Retina (tissue), 1 donor: ENCODE data around the gene GNG12.
"Not testable (repeated sequence)": the region's sequence is repeated elsewhere in the genome, so short reads cannot be mapped to it uniquely, and the experiment has no call there.

Experiments
- DNase-seq: peaks from one replicate; pipeline ENCODE4 v3.0.0-alpha.2; 2016

GNG12 gene

DNA sequence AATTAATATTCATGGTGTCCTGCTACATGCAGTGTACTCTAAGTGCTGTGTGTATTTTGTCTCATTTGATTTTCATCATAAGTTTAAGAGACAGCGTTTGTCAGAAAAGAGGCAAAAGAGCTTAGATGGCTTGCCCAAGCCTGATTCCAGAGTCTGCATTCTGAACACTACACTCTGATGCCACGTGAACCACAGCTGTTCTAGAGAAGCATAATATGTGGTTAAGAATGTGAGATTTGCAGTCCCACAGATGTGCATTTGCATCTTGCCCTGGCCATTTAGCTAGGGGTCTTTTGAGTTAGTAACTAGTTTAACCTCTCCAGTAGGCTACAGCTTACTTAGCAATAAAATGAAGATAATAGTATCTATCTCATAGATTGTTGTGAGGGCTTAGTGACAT lies 157.5 kb downstream of the GNG12 start:
- no peak for DNase-seq

DNA sequence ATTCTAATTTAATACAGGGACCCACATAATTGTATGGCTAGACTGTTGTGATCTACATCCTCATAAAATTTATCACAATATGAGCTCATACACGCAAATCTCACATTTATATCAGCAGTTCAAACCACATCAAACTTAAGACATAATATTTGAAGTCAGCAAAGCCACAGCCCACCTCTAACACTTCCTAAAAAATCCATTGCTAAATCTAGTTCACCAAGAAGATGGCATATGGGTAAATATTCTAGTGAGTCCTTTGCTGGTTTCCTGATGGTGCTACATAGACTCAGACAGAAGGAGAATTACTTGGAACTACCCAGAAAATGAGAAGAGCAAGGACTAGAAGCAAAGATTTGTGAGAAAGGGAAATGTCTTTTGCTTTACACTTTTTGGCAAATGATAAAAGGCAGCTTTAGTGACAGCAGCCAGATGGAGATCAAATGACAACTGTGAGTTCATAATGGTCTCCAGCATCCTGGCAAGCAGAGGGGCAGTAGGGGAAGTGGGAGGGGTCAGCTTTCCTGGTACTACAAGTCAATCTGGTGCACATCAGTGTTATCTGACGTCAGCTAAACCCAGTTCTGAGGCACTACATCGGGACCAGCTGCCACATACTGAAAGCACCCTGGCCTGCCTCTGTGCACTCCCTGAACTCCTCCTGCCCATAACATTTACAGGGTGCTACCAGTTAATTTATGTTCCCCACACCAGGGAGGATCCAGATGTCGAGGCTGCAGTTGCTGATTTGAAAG lies 158.8 kb downstream of the GNG12 start:
- peak; percentile 36 for DNase-seq

DNA sequence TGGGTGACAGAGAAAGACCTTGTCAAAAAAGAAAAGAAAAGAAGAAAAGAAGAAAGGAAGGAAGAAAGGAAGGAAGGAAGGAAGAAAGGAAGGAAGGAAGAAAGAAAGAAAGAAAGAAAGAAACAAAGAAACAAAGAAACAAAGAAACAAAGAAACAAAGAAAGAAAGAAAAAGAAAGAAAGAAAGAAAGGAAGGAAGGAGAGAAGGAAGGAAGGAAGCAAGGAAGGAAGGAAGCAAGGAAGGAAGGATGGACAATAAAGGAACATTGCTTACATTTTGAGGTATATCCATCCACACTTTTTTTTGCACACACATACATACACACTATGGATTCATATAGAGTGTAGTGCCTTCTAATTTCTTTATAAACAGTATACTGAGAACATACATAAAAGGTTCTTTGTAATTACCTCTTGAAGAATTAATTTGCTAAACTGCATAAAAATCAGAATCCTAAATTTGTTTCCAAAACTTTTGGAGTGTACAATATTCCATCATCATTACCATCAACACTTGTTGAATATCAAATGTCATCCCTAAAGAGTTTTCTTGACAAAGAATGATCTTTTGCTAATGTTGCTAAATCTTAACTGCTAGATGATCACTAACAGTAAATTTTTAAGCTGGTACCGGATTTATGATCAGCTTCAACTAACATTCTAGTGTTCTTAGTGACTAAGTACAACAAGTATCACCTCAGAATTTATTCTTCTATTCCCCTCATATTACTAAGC lies 159.6 kb downstream of the GNG12 start:
- no peak for DNase-seq

DNA sequence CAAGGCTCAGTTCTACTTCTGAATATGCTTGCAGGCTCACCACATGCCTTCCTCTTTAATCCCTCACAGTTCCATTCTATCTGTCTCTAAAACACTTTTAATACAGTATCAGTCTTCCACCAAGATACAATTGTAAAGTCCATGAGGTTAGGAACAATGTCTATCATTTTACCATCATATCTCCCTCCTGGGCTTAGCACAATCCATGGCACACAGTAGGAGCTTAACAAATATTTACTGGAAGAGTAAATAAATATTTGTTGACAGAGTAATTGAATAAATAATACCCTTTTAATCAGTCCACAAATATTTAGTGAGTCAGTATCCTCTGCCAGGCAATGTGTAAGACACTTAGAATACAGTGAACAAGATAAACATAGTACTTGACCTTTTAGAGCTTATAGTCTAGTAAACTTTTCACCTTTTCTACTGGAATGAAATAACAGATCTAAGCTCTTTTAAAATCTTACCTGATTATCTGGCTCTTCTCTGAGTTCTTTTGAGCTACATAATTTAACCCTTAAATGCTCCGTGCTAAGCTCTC lies 160.9 kb downstream of the GNG12 start:
- DNase-seq: no peak

DNA sequence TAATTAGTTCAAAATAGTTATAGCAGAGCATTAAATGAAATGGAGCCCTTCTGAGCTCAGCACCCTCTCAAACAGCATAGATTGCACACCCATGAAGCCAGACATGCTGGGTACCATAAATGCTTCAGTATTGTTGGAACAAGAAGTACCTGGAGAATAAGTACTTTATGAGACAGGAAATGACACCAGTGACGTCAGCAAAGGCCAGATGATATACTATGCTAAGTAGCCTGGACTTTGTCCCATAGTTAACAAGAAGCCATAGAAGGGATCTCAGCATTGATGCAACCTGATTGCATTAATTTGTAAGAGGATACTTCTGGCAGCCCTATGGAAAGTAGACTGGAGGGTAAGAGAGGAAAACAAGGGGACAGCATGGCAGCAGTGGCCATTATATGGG lies 164.6 kb downstream of the GNG12 start:
- DNase-seq: no peak

DNA sequence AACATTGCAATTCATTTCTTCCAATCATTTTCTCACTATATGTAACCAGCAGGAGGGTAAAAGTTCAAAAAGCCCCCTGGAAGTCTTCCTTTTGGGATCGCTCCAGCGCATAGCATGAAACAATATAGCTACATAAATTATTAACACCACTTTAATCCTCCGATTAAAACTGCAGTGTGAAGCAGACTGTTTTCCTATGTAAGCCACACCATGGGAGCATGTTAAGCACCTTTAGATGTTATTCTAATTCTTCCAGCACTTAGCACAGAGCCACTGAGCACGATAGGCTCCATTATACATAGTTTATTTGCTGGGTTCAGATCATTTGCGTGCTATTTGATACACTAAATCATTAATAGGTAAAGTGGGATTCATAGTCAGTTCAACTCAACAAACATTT lies 166.6 kb downstream of the GNG12 start:
- no peak for DNase-seq

GRCh38 chr1:67665307-67665706 lies 168.0 kb downstream of the GNG12 start:
- not testable (repeated sequence) for DNase-seq

DNA sequence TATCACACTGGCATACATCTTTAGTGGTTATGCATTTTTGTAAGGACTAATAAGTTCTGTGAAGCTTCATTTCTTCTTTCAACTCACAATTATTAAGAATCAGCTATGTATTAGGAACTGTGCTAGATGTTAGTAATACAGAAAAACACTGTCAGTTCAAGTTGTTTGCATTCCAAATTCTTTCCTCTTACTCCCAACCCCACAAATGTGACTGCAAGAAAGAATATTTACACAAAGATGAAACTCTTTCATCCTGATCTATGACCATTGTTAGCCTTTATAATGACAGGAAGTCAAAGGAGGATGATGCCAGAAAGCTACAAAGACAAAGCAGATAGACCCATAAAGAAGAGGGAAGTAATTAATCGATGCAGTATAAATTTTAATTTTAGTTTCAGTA lies 169.2 kb downstream of the GNG12 start:
- DNase-seq: no peak

GRCh38 chr1:67662884-67663283 lies 170.4 kb downstream of the GNG12 start:
- DNase-seq: no peak

- no peak for DNase-seq
Observed at GRCh38 chr1:67659229-67659628, 174.0 kb downstream of the GNG12 start.

- not testable (repeated sequence) for DNase-seq
Observed at GRCh38 chr1:67657152-67657551, 176.1 kb downstream of the GNG12 start.

DNA sequence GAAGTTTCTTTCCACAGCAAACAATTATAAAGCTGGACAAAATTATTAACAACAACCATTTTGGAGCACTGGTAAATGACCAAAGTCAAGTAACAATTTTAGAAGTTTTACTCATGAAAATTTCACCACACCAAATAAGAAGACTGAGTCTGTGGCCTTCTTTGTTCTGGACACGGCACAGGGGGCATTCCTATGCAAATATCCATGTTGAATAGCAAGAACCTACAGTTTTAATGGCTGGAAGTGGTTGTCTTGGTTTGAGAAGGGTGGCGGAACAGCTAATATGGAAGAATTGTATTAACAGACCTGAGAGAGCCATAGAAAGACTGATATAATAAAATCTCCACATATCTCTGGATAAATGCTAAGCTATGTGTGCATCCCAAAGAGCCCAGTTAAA lies 177.7 kb downstream of the GNG12 start:
- no peak for DNase-seq

GRCh38 chr1:67653304-67653703 lies 180.0 kb downstream of the GNG12 start:
- DNase-seq: no peak

DNA sequence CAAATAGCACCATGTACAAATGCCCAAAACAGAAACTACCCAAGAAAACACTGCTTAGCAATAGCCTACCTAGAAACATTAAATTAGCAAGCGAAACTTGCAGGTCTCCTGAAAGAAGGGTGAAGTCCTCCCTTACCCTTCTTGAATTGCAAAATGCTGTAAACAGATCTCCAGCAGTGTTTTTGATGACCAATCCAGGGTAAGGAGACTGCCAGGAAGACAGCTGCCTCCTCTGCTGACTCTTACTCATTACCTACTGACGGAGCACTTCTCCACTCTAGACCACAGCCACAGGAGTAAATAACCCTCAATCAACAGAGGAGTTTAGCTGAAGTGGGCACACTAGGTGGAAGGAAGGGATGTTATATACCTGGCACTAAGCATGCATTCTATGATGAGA lies 180.5 kb downstream of the GNG12 start:
- no peak for DNase-seq
